ENCODE results near the gene MARVELD3.

- TF ChIP-seq EZH2phosphoT487 (IDR thresholded peaks at IDR 0.05; ENCODE audit: borderline replicate concordance, low read length) (no peak), CTCF (IDR thresholded peaks at IDR 0.05; ENCODE audit: low read depth, low read length, poor library complexity, severe bottlenecking) (no peak)
These were observed 3.5 kb downstream of the MARVELD3 start for GRCh38 chr16:71629278-71630016.

Data from DOHH2 (cell line).